Vein endothelial cell (primary cell): ENCODE measurements around the gene TMOD1. TPM values are rescaled to one million over a fixed set of nuclear protein-coding genes. Genes with fewer than 3 reads are reported as not detected.

Experiments used
- total RNA-seq: library from RNA; depleted of rRNA; stranded (reverse); fragments of >200 nt; gene quantifications from 2 replicates; pipeline ENCODE4 v1.2.3, GENCODE V29; 2012

TMOD1 gene
- 1.1 and 2.0 TPM in 2 replicates for total RNA-seq

GRCh38 chr9:97501177-97501971 is at the start of gene TMOD1:
Gene TMOD1 (plus strand): TSS chr9:97501666. CDS start chr9:97524189, 22,523 bp downstream.

GRCh38 chr9:97632985-97633858 is 131.8 kb downstream of the TMOD1 start, which contains the start of the genes NCBP1 and TSTD2:
Gene NCBP1 (plus strand): TSS chr9:97633821. CDS start chr9:97633882, 61 bp downstream.
Gene TSTD2 (minus strand): TSS chr9:97633368. CDS start chr9:97627562, 5,806 bp downstream.

Other genes starting within 250 kb of the TMOD1 start
- 2.2 and 2.9 TPM in 2 replicates for gene CCDC180, start 194.0 kb upstream of the TMOD1 start, total RNA-seq
- 14.6 and 14.7 TPM in 2 replicates for gene TDRD7, start 89.6 kb upstream of the TMOD1 start, total RNA-seq
- gene TSTD2, start 131.7 kb downstream of the TMOD1 start, total RNA-seq: 11.0 and 12.7 TPM in 2 replicates
- 38.2 and 41.7 TPM in 2 replicates for gene NCBP1, start 132.2 kb downstream of the TMOD1 start, total RNA-seq
- 8.8 and 9.5 TPM in 2 replicates for gene XPA, start 195.7 kb downstream of the TMOD1 start, total RNA-seq